DND-41 (cell line): ENCODE data around the gene ZMIZ2.

ENCODE experiments used
- ATAC-seq: fragments of 200-7000 bp; cut with Tn5 transposase; 3 replicates; pipeline ENCODE4 v1.9.1; 2021; ENCODE audit warnings: low read depth; ENCODE audit not compliant: insufficient read depth
- DNase-seq: peaks from one replicate; pipeline ENCODE4 v3.0.0-alpha.2; 2020
- H2AFZ ChIP-seq: 2 replicates; pipeline ENCODE4 v1.6.0; 2012; ENCODE audit warnings: low read depth, low read length
- H3K27ac ChIP-seq: 2 replicates; pipeline ENCODE4 v1.5.1; 2012; ENCODE audit warnings: low read length, inconsistent platforms
- H3K27me3 ChIP-seq: fragments of 200-600 bp; sonication (generic); 2 replicates; pipeline ENCODE4 v1.6.0; 2012; ENCODE audit warnings: low read length, mild to moderate bottlenecking, inconsistent platforms; ENCODE audit not compliant: insufficient read depth, poor library complexity
- H3K36me3 ChIP-seq: 2 replicates; pipeline ENCODE4 v1.5.1; 2012; ENCODE audit warnings: low read length, inconsistent platforms; ENCODE audit not compliant: insufficient read depth
- H3K4me1 ChIP-seq: 2 replicates; pipeline ENCODE4 v1.5.1; 2012; ENCODE audit warnings: mild to moderate bottlenecking, low read length; ENCODE audit not compliant: insufficient read depth
- H3K4me2 ChIP-seq: 2 replicates; pipeline ENCODE4 v1.6.0; 2012; ENCODE audit warnings: mild to moderate bottlenecking, moderate library complexity, low read length, inconsistent platforms; ENCODE audit not compliant: insufficient read depth
- H3K4me3 ChIP-seq, 2 experiments: fragments of 200-600 bp in 1 of 2; shearing (Covaris generic) in 1 of 2; 2 replicates each; pipeline ENCODE4 v1.5.1; 2012 to 2016; ENCODE audit warnings: inconsistent platforms in 2 of 2, low read length in 2 of 2, mild to moderate bottlenecking in 2 of 2, low read depth in 1 of 2, moderate library complexity in 1 of 2
- H3K79me2 ChIP-seq: 2 replicates; pipeline ENCODE4 v1.6.0; 2012; ENCODE audit warnings: low read length, inconsistent platforms; ENCODE audit not compliant: insufficient read depth
- H3K9ac ChIP-seq: 2 replicates; pipeline ENCODE4 v1.6.0; 2012; ENCODE audit warnings: low read depth, mild to moderate bottlenecking, inconsistent platforms, low read length, moderate library complexity
- H3K9me3 ChIP-seq: 2 replicates; pipeline ENCODE4 v1.5.1; 2012; ENCODE audit warnings: low read length, moderate library complexity, mild to moderate bottlenecking, inconsistent platforms; ENCODE audit not compliant: insufficient read depth, severe bottlenecking
- H4K20me1 ChIP-seq: 2 replicates; pipeline ENCODE4 v1.6.0; 2012; ENCODE audit warnings: low read length; ENCODE audit not compliant: insufficient read depth
- EZH2 ChIP-seq: IDR thresholded peaks from 3 replicates; pipeline ENCODE4 v1.6.1; 2012; ENCODE audit warnings: borderline replicate concordance, low read depth, mild to moderate bottlenecking, moderate library complexity, low read length, inconsistent platforms; ENCODE audit not compliant: severe bottlenecking
- TF ChIP-seq, protein P1 (sequence below): IDR thresholded peaks from 2 replicates; pipeline ENCODE4 v1.5.1; 2012; ENCODE audit warnings: borderline replicate concordance, low read length, moderate library complexity, mild to moderate bottlenecking; ENCODE audit not compliant: poor library complexity, severe bottlenecking; ENCODE audit errors: extremely low read depth

Gene ZMIZ2

DNA sequence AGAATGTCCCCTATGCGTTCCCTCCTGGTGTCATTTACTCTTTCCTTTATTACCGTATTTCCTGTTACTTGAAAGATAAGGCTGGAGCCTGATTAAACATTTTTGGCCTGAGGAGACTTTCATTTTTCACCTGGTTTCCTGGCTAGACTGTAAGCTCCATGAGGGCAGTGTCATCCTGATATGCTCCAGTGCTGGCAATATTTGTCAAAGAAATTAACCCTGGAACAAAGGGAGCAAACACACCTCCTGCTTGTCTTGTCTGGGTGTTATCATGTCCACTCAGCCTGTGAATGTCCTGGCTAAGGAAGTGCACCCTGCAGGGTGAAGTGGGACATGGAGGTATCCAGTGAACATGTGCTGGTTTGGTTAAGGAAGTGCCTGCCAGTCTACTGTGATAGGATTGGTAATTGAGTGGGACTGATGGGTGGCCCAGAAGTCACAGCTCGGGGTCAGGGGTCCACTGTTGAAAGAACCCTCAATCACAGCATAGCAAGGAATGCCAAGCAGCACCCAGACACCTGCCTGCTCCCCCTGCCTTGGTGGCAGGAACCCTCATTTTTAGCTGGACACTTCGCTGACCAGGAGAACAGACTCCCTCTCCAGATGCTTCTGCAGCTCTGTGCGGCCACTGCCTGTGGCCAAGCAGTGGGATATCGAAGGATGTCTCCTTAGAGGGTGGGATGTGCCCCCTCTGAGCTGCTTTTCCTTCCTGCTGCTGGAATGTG, 26.9 kb downstream of the ZMIZ2 start:
- H3K4me2 ChIP-seq, result no peak overlapping the region
- no peaks in the 10 kb centered on the region for H3K9me3 ChIP-seq
- no peak for TF ChIP-seq EZH2
- TF ChIP-seq, protein P1, sequence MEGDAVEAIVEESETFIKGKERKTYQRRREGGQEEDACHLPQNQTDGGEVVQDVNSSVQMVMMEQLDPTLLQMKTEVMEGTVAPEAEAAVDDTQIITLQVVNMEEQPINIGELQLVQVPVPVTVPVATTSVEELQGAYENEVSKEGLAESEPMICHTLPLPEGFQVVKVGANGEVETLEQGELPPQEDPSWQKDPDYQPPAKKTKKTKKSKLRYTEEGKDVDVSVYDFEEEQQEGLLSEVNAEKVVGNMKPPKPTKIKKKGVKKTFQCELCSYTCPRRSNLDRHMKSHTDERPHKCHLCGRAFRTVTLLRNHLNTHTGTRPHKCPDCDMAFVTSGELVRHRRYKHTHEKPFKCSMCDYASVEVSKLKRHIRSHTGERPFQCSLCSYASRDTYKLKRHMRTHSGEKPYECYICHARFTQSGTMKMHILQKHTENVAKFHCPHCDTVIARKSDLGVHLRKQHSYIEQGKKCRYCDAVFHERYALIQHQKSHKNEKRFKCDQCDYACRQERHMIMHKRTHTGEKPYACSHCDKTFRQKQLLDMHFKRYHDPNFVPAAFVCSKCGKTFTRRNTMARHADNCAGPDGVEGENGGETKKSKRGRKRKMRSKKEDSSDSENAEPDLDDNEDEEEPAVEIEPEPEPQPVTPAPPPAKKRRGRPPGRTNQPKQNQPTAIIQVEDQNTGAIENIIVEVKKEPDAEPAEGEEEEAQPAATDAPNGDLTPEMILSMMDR, result no peak
- no peak overlapping the region for H3K4me3 ChIP-seq
- no peaks in the 10 kb centered on the region for H3K27me3 ChIP-seq
- H4K20me1 ChIP-seq, result no peaks in the 10 kb centered on the region
- DNase-seq (no peak), ATAC-seq (no peak)
- no peak overlapping the region for H2AFZ ChIP-seq
- H3K79me2 ChIP-seq, result no peaks in the 10 kb centered on the region
- H3K9ac ChIP-seq, result no peak overlapping the region
- H3K36me3 ChIP-seq, result no peaks in the 10 kb centered on the region
- H3K27ac ChIP-seq, result no peak overlapping the region
- no peaks in the 10 kb centered on the region for H3K4me1 ChIP-seq

DNA sequence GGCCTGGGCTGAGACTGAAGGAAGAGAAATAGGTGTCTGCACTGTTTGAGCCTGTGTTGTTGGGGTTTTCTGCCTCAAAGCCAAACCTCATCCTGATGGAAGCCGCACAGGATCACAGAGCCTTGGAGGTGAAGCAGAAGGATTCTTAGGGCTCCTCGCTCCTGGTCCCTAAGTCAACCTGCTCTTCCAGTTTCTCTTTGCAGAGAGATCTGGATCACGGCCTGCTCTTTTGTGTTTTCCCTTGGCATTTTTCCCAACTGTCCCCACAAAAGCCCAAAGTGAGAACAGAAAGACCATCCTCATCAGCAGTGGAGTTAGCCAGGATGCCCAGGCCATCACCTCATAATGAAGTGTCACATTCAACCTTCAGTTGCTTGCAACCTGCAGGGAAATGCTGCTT, 27.6 kb downstream of the ZMIZ2 start:
- H4K20me1 ChIP-seq, result no peaks in the 10 kb centered on the region
- no peak for ATAC-seq

DNA sequence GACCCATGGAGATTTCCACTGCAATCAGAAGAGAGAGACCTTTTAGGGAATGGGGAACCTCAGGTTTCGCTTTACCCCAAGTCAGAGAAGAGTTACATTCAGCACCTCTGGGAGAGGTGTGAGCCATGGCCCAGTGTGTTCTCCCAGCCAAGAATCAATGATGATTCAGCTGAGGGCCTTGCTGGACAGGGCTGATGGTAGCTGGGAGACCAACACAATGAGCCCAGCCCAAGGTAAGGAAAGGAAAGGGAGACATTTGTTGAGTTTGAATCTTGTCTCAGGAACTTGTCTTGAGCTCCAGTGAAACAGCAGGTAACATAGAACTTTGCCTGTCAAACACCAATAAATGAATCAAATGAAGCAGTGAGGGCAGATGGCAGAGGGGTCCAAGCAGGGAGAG, 33.8 kb downstream of the ZMIZ2 start:
- no peaks in the 10 kb centered on the region for H4K20me1 ChIP-seq
- no peak for ATAC-seq
- no peak overlapping the region for H3K4me2 ChIP-seq
- no peak for DNase-seq
- no peak overlapping the region for H3K27ac ChIP-seq
- TF ChIP-seq, protein P1, result no peak
- no peak for TF ChIP-seq EZH2
- no peaks in the 10 kb centered on the region for H3K36me3 ChIP-seq
- no peak overlapping the region for H2AFZ ChIP-seq
- H3K79me2 ChIP-seq, result no peaks in the 10 kb centered on the region
- no peak overlapping the region for H3K9ac ChIP-seq
- H3K27me3 ChIP-seq, result no peaks in the 10 kb centered on the region
- H3K9me3 ChIP-seq, result peaks cover 6% of the 10 kb centered on the region
- no peak overlapping the region for H3K4me3 ChIP-seq
- H3K4me1 ChIP-seq, result no peaks in the 10 kb centered on the region

More for the DNA sequence above, 27.6 kb downstream of the ZMIZ2 start:
- Histone ChIP-seq H3K9me3 (no peaks in the 10 kb centered on the region), H3K9ac (no peak overlapping the region), H3K4me2 (no peak overlapping the region), H3K4me3 (no peak overlapping the region), H3K4me1 (no peaks in the 10 kb centered on the region), H3K27ac (no peak overlapping the region), H3K27me3 (no peaks in the 10 kb centered on the region), H3K36me3 (no peaks in the 10 kb centered on the region), H2AFZ (no peak overlapping the region), H3K79me2 (no peaks in the 10 kb centered on the region)
- DNase-seq, result no peak
- TF ChIP-seq, protein P1, result no peak
- no peak for TF ChIP-seq EZH2
